ENCODE data around the gene ATP9A. TPM values are rescaled to one million over a fixed set of nuclear protein-coding genes. Genes with fewer than 3 reads are reported as not detected.

The ATP9A gene
- total and polyA plus RNA-seq, 10 of the 15 experiments (the other 5 are each of a cell fraction or from before 2014, with no cell fraction given), result 0.03 to 0.81 (median 0.14) TPM

DNA sequence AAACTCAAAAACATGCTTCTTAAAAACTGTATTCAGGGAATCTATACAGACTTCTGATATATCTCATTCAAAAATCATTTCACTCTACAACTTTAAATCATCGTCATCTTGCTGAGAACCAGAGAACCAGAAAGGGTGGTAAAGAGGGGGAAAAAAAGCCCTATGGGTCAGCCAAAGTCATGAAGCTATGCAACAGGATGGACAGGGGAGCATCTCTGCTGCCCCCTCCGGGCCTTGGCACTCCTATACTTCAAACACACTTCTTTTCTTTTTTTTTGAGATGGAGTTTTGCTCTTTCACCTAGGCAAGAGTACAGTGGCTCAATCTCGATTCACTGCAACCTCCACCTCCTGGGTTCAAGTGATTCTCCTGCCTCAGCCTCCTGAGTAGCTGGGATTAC, 152.1 kb downstream of the ATP9A start:
- in situ Hi-C loops (cut with MboI) (no loop called here), intact Hi-C loops (cut with micrococcal nuclease; ENCODE audit: unreplicated experiment) (no loop called here)
- Histone ChIP-seq H3K9ac (ENCODE audit: control insufficient read depth, insufficient read depth, low read length) (no peak overlapping the region), H3K79me2 (ENCODE audit: control insufficient read depth, insufficient read depth, low read length) (no peaks in the 10 kb centered on the region), H2AFZ (ENCODE audit: control insufficient read depth, low read depth, low read length) (no peak overlapping the region), H3K4me1 (ENCODE audit: control insufficient read depth, insufficient read depth, low read length) (peaks cover 9% of the 10 kb centered on the region; the same call in 1 of the 2 replicates), H3K36me3 (ENCODE audit: control insufficient read depth in 2 of 2, insufficient read depth in 2 of 2, low read length in 1 of 2) (no peaks in the 10 kb centered on the region), H3K9me3 (replicated peaks; ENCODE audit: control insufficient read depth, insufficient read depth, low read length) (no peaks in the 10 kb centered on the region), H3K27ac (ENCODE audit: control insufficient read depth, insufficient read depth) (no peak overlapping the region), H3K27me3 (replicated peaks in 1 of 2; ENCODE audit: control insufficient read depth in 2 of 2, insufficient read depth in 2 of 2, low read length in 1 of 2) (peaks cover 0 to 2% of the 10 kb centered on the region in 2 experiments; a peak in 2 of 4 replicates), H3K4me3 (no peak overlapping the region), H3K4me2 (ENCODE audit: control insufficient read depth, insufficient read depth) (no peak overlapping the region), H4K20me1 (ENCODE audit: control insufficient read depth, insufficient read depth) (no peaks in the 10 kb centered on the region)
- SMC1A ChIA-PET (ENCODE audit: uncharacterized antibody, unreplicated experiment), result no interaction called here
- RAD21 ChIA-PET (ENCODE audit: unreplicated experiment), result no interaction called here
- POLR2A ChIA-PET, result no interaction called here
- DNase-seq (ENCODE audit: low read depth, low spot score), result no peak
- 23% methylated on average over 3 of the region's 3 CpGs for WGBS (ENCODE audit: insufficient coverage, insufficient replicate concordance, low lambda C conversion rate, missing lambda C conversion rate)
- no peak for FAIRE-seq
- TF ChIP-seq SIN3A (IDR thresholded peaks at IDR 0.05; ENCODE audit: low read depth, low read length) (no peak), EZH2 (IDR thresholded peaks at IDR 0.05; ENCODE audit: borderline replicate concordance, control insufficient read depth, low read depth, low read length) (no peak), POLR2AphosphoS2 (IDR thresholded peaks at IDR 0.05; ENCODE audit: low read depth, low read length) (no peak), ZBTB4 (CRISPR knock-in tag; IDR thresholded peaks at IDR 0.05) (no peak), EP300 (IDR thresholded peaks at IDR 0.05; ENCODE audit: borderline replicate concordance in 1 of 2, control insufficient read depth in 1 of 2, low read depth in 2 of 2, low read length in 2 of 2) (no peak), SPI1 (IDR thresholded peaks at IDR 0.05; ENCODE audit: borderline replicate concordance, insufficient read depth, low read depth, low read length) (no peak), RAD21 (IDR thresholded peaks at IDR 0.05; ENCODE audit: insufficient read depth, low read depth, low read length) (0 out of 2 replicates have a peak, but pooled peaks have one; percentile 14)
- TF ChIP-seq, protein P1, sequence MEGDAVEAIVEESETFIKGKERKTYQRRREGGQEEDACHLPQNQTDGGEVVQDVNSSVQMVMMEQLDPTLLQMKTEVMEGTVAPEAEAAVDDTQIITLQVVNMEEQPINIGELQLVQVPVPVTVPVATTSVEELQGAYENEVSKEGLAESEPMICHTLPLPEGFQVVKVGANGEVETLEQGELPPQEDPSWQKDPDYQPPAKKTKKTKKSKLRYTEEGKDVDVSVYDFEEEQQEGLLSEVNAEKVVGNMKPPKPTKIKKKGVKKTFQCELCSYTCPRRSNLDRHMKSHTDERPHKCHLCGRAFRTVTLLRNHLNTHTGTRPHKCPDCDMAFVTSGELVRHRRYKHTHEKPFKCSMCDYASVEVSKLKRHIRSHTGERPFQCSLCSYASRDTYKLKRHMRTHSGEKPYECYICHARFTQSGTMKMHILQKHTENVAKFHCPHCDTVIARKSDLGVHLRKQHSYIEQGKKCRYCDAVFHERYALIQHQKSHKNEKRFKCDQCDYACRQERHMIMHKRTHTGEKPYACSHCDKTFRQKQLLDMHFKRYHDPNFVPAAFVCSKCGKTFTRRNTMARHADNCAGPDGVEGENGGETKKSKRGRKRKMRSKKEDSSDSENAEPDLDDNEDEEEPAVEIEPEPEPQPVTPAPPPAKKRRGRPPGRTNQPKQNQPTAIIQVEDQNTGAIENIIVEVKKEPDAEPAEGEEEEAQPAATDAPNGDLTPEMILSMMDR (IDR thresholded peaks at IDR 0.05 in 2 of 3, conservative IDR thresholded peaks at IDR 0.05 in 1 of 3; ENCODE audit: control insufficient read depth in 2 of 3, extremely low read depth in 1 of 3, insufficient read depth in 1 of 3, low read depth in 3 of 3, low read length in 3 of 3), result peak; percentile 22 to 29 (median 26); a peak in 1 of 6 replicates
- BruUV-seq (replicated peaks), result no TSS peak
- peak; percentile 70 for ATAC-seq
- CTCF ChIA-PET, result interaction anchor here (0.6 to 1.5 kb wide), 4 partner anchors 62 to 636 kb away, joined by 3 read pairs; no protein-coding TSS in a partner anchor

All from GM12878 (cell line).